SK-N-SH treated with all-trans-retinoic acid at 6 μM for 48 hours (cell line): ENCODE measurements around the gene PACS1.
"Not testable (repeated sequence)": the region's sequence is repeated elsewhere in the genome, so short reads cannot be mapped to it uniquely, and the experiment has no call there.

Experiments used
- ATAC-seq: fragments of 200-7000 bp; cut with Tn5 transposase; 3 replicates; pipeline ENCODE4 v1.9.1; 2020; ENCODE audit warnings: mild to moderate bottlenecking, moderate library complexity
- ARNTL ChIP-seq: fragments of 450-650 bp; formaldehyde crosslinking; IDR thresholded peaks from 2 replicates; pipeline ENCODE4 v1.5.0; 2020; ENCODE audit warnings: low read depth, mild to moderate bottlenecking, moderate library complexity, borderline replicate concordance
- BACH2 ChIP-seq: fragments of 250-450 bp; sonication (Bioruptor Pico); IDR thresholded peaks from 2 replicates; pipeline ENCODE4 v1.9.0; 2021; ENCODE audit warnings: mild to moderate bottlenecking, borderline replicate concordance
- CREB5 ChIP-seq: fragments of 250-450 bp; sonication (Bioruptor Pico); IDR thresholded peaks from 2 replicates; pipeline ENCODE4 v1.5.1; 2020; ENCODE audit warnings: low read depth, mild to moderate bottlenecking, moderate library complexity
- CSDC2 ChIP-seq: fragments of 250-450 bp; sonication (Bioruptor Pico); IDR thresholded peaks from 2 replicates; pipeline ENCODE4 v1.5.0; 2020; ENCODE audit warnings: mild to moderate bottlenecking, moderate library complexity
- CSRNP3 ChIP-seq: fragments of 250-450 bp; sonication (Bioruptor Pico); IDR thresholded peaks from 2 replicates; pipeline ENCODE4 v1.5.1; 2021; ENCODE audit warnings: mild to moderate bottlenecking, moderate library complexity
- ESRRG ChIP-seq: fragments of 250-450 bp; sonication (Bioruptor Pico); IDR thresholded peaks from 2 replicates; pipeline ENCODE4 v1.6.1; 2021; ENCODE audit warnings: mild to moderate bottlenecking
- GLIS3 ChIP-seq: fragments of 250-450 bp; sonication (Bioruptor Pico); IDR thresholded peaks from 2 replicates; pipeline ENCODE4 v1.5.0; 2020; ENCODE audit warnings: mild to moderate bottlenecking, moderate library complexity
- ISL1 ChIP-seq: fragments of 250-450 bp; sonication (Bioruptor Pico); IDR thresholded peaks from 2 replicates; pipeline ENCODE4 v2.1.2; 2022; ENCODE audit warnings: mild to moderate bottlenecking, moderate library complexity
- OSR1 ChIP-seq: fragments of 250-450 bp; sonication (Bioruptor Pico); IDR thresholded peaks from 2 replicates; pipeline ENCODE4 v1.8.0; 2022; ENCODE audit warnings: moderate library complexity, mild to moderate bottlenecking, inconsistent platforms
- PPARA ChIP-seq: fragments of 250-450 bp; sonication (Bioruptor Pico); IDR thresholded peaks from 2 replicates; pipeline ENCODE4 v1.5.0; 2020; ENCODE audit warnings: mild to moderate bottlenecking, borderline replicate concordance
- RARB ChIP-seq: fragments of 250-450 bp; sonication (Bioruptor Pico); IDR thresholded peaks from 2 replicates; pipeline ENCODE4 v1.8.0; 2021; ENCODE audit warnings: mild to moderate bottlenecking, moderate library complexity
- SNAI2 ChIP-seq: fragments of 250-450 bp; sonication (Bioruptor Pico); IDR thresholded peaks from 2 replicates; pipeline ENCODE4 v1.5.0; 2020; ENCODE audit warnings: mild to moderate bottlenecking, moderate library complexity
- TOX ChIP-seq: fragments of 250-450 bp; sonication (Bioruptor Pico); IDR thresholded peaks from 2 replicates; pipeline ENCODE4 v1.8.0; 2021; ENCODE audit warnings: mild to moderate bottlenecking, moderate library complexity, borderline replicate concordance
- ZC3H10 ChIP-seq: fragments of 250-450 bp; sonication (Bioruptor Pico); IDR thresholded peaks from 2 replicates; pipeline ENCODE4 v1.5.1; 2021; ENCODE audit warnings: mild to moderate bottlenecking, moderate library complexity
- ZFP3 ChIP-seq: fragments of 250-450 bp; sonication (Bioruptor Pico); IDR thresholded peaks from 2 replicates; pipeline ENCODE4 v1.5.0; 2020; ENCODE audit warnings: mild to moderate bottlenecking, moderate library complexity
- ZFP30 ChIP-seq: fragments of 450-650 bp; formaldehyde crosslinking; IDR thresholded peaks from 2 replicates; pipeline ENCODE4 v1.5.0; 2022; ENCODE audit warnings: mild to moderate bottlenecking, moderate library complexity
- ZNF565 ChIP-seq: fragments of 450-650 bp; formaldehyde crosslinking; conservative IDR thresholded peaks from 2 replicates; pipeline ENCODE4 v1.5.0; 2020; ENCODE audit warnings: low read depth, mild to moderate bottlenecking, moderate library complexity
- ZNF70 ChIP-seq: fragments of 450-650 bp; formaldehyde crosslinking; IDR thresholded peaks from 2 replicates; pipeline ENCODE4 v1.5.0; 2020; ENCODE audit warnings: mild to moderate bottlenecking, moderate library complexity
- ZNF8 ChIP-seq: fragments of 450-650 bp; formaldehyde crosslinking; IDR thresholded peaks from 2 replicates; pipeline ENCODE4 v1.5.0; 2020; ENCODE audit warnings: mild to moderate bottlenecking, moderate library complexity
- TF ChIP-seq, protein P1 (sequence below): fragments of 250-450 bp; sonication (Bioruptor Pico); IDR thresholded peaks from 2 replicates; pipeline ENCODE4 v1.5.0; 2020; ENCODE audit warnings: mild to moderate bottlenecking, moderate library complexity
- TF ChIP-seq, protein P2 (sequence below): fragments of 250-450 bp; sonication (Bioruptor Pico); IDR thresholded peaks from 2 replicates; pipeline ENCODE4 v1.8.0; 2020; ENCODE audit warnings: mild to moderate bottlenecking, moderate library complexity, borderline replicate concordance
- TF ChIP-seq, protein P3 (sequence below): fragments of 250-450 bp; sonication (Bioruptor Pico); IDR thresholded peaks from 2 replicates; pipeline ENCODE4 v1.8.0; 2021; ENCODE audit warnings: low read depth, mild to moderate bottlenecking, moderate library complexity, borderline replicate concordance

PACS1 gene

GRCh38 chr11:66087148-66087908 lies 17.3 kb downstream of the PACS1 start:
- ATAC-seq = no peak
- TF ChIP-seq ESRRG = no peak
- no peak for TF ChIP-seq OSR1
- no peak for TF ChIP-seq RARB (CRISPR knock-in tag)
- no peak for TF ChIP-seq BACH2 (CRISPR knock-in tag)
- no peak for TF ChIP-seq CSRNP3 (CRISPR knock-in tag)
- no peak for TF ChIP-seq CREB5
- TF ChIP-seq ISL1 (CRISPR knock-in tag) = no peak
- no peak for TF ChIP-seq ARNTL (CRISPR knock-in tag)

DNA sequence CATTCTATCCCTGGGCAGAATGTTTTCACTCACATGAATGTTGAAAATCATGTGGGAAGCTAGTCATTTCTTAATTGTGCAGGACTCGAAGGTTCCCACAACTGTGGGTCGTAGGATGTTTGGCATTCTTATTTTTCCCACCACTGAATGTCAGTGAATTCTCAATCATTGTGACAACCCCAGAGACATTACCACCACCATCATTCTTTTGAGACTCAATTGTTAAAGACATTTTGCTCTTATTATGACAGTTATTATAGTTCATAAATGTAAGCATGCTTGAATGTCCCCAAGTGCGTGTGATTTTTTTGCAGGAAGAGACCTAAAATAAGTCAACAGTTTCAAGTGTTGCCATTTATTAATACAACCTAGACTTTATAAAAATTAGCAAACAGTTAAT lies 19.0 kb downstream of the PACS1 start:
- no peak for ATAC-seq

GRCh38 chr11:66090288-66090687 lies 20.2 kb downstream of the PACS1 start:
- ATAC-seq = no peak
- TF ChIP-seq ESRRG (no peak), PPARA (CRISPR knock-in tag) (no peak), GLIS3 (CRISPR knock-in tag) (no peak), ZNF70 (CRISPR knock-in tag) (no peak), ZNF565 (CRISPR knock-in tag) (no peak), RARB (CRISPR knock-in tag) (no peak), ZC3H10 (CRISPR knock-in tag) (no peak), ZFP3 (CRISPR knock-in tag) (no peak), ZFP30 (CRISPR knock-in tag) (no peak), ARNTL (CRISPR knock-in tag) (no peak), TOX (no peak), CSRNP3 (CRISPR knock-in tag) (no peak), ISL1 (CRISPR knock-in tag) (no peak), SNAI2 (CRISPR knock-in tag) (no peak), ZNF8 (CRISPR knock-in tag) (no peak), CSDC2 (CRISPR knock-in tag) (no peak), OSR1 (no peak)
- TF ChIP-seq, protein P1, sequence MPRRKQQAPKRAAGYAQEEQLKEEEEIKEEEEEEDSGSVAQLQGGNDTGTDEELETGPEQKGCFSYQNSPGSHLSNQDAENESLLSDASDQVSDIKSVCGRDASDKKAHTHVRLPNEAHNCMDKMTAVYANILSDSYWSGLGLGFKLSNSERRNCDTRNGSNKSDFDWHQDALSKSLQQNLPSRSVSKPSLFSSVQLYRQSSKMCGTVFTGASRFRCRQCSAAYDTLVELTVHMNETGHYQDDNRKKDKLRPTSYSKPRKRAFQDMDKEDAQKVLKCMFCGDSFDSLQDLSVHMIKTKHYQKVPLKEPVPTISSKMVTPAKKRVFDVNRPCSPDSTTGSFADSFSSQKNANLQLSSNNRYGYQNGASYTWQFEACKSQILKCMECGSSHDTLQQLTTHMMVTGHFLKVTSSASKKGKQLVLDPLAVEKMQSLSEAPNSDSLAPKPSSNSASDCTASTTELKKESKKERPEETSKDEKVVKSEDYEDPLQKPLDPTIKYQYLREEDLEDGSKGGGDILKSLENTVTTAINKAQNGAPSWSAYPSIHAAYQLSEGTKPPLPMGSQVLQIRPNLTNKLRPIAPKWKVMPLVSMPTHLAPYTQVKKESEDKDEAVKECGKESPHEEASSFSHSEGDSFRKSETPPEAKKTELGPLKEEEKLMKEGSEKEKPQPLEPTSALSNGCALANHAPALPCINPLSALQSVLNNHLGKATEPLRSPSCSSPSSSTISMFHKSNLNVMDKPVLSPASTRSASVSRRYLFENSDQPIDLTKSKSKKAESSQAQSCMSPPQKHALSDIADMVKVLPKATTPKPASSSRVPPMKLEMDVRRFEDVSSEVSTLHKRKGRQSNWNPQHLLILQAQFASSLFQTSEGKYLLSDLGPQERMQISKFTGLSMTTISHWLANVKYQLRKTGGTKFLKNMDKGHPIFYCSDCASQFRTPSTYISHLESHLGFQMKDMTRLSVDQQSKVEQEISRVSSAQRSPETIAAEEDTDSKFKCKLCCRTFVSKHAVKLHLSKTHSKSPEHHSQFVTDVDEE (CRISPR knock-in tag) = no peak
- TF ChIP-seq, protein P2, sequence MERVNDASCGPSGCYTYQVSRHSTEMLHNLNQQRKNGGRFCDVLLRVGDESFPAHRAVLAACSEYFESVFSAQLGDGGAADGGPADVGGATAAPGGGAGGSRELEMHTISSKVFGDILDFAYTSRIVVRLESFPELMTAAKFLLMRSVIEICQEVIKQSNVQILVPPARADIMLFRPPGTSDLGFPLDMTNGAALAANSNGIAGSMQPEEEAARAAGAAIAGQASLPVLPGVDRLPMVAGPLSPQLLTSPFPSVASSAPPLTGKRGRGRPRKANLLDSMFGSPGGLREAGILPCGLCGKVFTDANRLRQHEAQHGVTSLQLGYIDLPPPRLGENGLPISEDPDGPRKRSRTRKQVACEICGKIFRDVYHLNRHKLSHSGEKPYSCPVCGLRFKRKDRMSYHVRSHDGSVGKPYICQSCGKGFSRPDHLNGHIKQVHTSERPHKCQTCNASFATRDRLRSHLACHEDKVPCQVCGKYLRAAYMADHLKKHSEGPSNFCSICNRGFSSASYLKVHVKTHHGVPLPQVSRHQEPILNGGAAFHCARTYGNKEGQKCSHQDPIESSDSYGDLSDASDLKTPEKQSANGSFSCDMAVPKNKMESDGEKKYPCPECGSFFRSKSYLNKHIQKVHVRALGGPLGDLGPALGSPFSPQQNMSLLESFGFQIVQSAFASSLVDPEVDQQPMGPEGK (CRISPR knock-in tag) = no peak
- TF ChIP-seq, protein P3, sequence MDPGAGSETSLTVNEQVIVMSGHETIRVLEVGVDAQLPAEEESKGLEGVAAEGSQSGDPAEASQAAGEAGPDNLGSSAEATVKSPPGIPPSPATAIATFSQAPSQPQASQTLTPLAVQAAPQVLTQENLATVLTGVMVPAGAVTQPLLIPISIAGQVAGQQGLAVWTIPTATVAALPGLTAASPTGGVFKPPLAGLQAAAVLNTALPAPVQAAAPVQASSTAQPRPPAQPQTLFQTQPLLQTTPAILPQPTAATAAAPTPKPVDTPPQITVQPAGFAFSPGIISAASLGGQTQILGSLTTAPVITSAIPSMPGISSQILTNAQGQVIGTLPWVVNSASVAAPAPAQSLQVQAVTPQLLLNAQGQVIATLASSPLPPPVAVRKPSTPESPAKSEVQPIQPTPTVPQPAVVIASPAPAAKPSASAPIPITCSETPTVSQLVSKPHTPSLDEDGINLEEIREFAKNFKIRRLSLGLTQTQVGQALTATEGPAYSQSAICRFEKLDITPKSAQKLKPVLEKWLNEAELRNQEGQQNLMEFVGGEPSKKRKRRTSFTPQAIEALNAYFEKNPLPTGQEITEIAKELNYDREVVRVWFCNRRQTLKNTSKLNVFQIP (CRISPR knock-in tag) = no peak

More for the DNA sequence above, 19.0 kb downstream of the PACS1 start:
- TF ChIP-seq ESRRG = no peak
- TF ChIP-seq ZC3H10 (CRISPR knock-in tag) = no peak
- TF ChIP-seq ZFP30 (CRISPR knock-in tag) = no peak
- TF ChIP-seq ZNF565 (CRISPR knock-in tag) = no peak
- TF ChIP-seq ISL1 (CRISPR knock-in tag) = no peak
- no peak for TF ChIP-seq OSR1
- TF ChIP-seq TOX = no peak
- TF ChIP-seq CREB5 = no peak
- no peak for TF ChIP-seq ARNTL (CRISPR knock-in tag)

DNA sequence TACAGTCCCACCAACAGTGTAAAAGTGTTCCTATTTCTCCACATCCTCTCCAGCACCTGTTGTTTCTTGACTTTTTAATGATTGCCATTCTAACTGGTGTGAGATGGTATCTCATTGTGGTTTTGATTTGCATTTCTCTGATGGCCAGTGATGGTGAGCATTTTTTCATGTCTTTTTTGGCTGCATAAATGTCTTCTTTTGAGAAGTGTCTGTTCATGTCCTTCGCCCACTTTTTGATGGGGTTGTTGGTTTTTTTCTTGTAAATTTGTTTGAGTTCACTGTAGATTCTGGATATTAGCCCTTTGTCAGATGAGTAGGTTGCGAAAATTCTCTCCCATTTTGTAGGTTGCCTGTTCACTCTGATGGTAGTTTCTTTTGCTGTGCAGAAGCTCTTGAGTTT lies 22.1 kb downstream of the PACS1 start:
- ATAC-seq = not testable (repeated sequence)

GRCh38 chr11:66099746-66100145 lies 29.7 kb downstream of the PACS1 start:
- not testable (repeated sequence) for ATAC-seq
